OCI-LY3 (cell line): ENCODE results near the gene MIA3.

Experiments used
- EZH2phosphoT487 ChIP-seq: fragments of 200-600 bp; shearing (Covaris generic); IDR thresholded peaks from 2 replicates; pipeline ENCODE4 v1.6.1; 2018; ENCODE audit warnings: antibody characterized with exemption, mixed run types, low read depth
- TF ChIP-seq, protein P1 (sequence below): fragments of 200-600, 300-600 bp; sonication (generic); IDR thresholded peaks from 2 replicates; pipeline ENCODE4 v1.5.1; 2014; ENCODE audit warnings: antibody characterized with exemption, low read length, low read depth

DNA sequence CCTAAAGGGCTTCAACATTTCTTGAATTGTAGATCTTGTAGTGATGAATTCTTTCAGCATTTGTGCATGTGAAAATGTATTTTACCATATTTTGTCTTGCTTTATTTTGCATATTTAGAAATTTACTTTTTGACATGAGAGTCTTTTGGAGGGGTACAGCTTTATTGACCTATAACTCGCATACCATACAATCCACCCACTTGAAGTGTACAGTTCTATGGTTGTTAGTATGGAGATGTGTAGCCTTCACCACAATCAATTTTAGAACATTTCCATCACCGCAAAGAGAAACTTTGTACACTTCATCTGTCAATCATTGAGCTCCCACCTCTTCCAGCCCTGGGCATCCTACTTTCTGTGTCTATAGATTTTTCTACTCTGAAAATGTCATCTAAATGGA, 7.2 kb upstream of the MIA3 start:
- TF ChIP-seq, protein P1, sequence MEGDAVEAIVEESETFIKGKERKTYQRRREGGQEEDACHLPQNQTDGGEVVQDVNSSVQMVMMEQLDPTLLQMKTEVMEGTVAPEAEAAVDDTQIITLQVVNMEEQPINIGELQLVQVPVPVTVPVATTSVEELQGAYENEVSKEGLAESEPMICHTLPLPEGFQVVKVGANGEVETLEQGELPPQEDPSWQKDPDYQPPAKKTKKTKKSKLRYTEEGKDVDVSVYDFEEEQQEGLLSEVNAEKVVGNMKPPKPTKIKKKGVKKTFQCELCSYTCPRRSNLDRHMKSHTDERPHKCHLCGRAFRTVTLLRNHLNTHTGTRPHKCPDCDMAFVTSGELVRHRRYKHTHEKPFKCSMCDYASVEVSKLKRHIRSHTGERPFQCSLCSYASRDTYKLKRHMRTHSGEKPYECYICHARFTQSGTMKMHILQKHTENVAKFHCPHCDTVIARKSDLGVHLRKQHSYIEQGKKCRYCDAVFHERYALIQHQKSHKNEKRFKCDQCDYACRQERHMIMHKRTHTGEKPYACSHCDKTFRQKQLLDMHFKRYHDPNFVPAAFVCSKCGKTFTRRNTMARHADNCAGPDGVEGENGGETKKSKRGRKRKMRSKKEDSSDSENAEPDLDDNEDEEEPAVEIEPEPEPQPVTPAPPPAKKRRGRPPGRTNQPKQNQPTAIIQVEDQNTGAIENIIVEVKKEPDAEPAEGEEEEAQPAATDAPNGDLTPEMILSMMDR = no peak
- TF ChIP-seq EZH2phosphoT487 = no peak
